ENCODE data around the gene SNW1. TPM values are rescaled to one million over a fixed set of nuclear protein-coding genes. Genes with fewer than 3 reads are reported as not detected.
"Not testable (repeated sequence)": the region's sequence is repeated elsewhere in the genome, so short reads cannot be mapped to it uniquely, and the experiment has no call there.

Gene SNW1
- total RNA-seq, 1 donor from 2014 or later = 66.4 TPM

DNA sequence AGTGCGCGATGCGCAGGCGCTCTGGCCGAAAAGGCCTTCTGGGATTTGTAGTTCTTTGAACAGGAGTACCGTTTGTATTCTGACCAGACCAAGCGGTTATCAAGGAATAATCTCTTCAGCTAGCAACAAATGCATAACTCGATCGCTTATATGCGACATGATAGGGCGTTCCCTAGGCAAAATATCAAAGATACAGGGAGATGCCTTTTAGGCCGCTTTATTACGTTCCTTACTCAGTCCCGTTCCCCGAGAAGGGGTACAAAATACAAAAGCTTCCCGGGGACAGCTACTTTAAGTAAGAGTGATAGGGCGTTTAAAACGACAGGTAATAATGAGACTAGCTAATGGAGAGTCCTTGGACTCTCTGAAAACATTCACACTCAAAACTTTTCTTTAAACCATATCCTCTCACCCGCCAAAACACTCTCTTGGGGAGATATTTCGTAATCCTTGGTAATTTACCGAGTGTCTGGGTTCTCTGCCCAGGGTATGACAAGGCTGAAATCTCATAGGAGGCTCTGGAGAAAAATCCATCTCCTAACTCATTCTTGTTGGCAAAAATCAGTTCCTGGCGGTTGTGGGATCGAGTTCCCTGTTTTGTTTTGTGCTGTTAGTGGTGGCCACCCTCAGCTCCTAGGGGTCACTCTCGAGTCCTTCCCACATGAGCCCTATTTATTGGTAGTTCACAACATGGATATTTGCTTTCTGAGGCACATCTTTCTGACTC, 412 bp upstream of the SNW1 start:
- peak overlapping the region; percentile 67 for H3K4me3 ChIP-seq (ENCODE audit: low read depth, low read length)
- TF ChIP-seq, protein P1, sequence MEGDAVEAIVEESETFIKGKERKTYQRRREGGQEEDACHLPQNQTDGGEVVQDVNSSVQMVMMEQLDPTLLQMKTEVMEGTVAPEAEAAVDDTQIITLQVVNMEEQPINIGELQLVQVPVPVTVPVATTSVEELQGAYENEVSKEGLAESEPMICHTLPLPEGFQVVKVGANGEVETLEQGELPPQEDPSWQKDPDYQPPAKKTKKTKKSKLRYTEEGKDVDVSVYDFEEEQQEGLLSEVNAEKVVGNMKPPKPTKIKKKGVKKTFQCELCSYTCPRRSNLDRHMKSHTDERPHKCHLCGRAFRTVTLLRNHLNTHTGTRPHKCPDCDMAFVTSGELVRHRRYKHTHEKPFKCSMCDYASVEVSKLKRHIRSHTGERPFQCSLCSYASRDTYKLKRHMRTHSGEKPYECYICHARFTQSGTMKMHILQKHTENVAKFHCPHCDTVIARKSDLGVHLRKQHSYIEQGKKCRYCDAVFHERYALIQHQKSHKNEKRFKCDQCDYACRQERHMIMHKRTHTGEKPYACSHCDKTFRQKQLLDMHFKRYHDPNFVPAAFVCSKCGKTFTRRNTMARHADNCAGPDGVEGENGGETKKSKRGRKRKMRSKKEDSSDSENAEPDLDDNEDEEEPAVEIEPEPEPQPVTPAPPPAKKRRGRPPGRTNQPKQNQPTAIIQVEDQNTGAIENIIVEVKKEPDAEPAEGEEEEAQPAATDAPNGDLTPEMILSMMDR (IDR thresholded peaks at IDR 0.05; ENCODE audit: insufficient read depth, low read length, poor library complexity, severe bottlenecking) = peak; percentile 35
- no peaks in the 10 kb centered on the region for H3K27me3 ChIP-seq (ENCODE audit: control insufficient read depth, insufficient read depth, low read length)
- H3K36me3 ChIP-seq (ENCODE audit: control insufficient read depth, insufficient read depth, low read length) = no peaks in the 10 kb centered on the region
- DNase-seq (ENCODE audit: low read depth) = no peak

DNA sequence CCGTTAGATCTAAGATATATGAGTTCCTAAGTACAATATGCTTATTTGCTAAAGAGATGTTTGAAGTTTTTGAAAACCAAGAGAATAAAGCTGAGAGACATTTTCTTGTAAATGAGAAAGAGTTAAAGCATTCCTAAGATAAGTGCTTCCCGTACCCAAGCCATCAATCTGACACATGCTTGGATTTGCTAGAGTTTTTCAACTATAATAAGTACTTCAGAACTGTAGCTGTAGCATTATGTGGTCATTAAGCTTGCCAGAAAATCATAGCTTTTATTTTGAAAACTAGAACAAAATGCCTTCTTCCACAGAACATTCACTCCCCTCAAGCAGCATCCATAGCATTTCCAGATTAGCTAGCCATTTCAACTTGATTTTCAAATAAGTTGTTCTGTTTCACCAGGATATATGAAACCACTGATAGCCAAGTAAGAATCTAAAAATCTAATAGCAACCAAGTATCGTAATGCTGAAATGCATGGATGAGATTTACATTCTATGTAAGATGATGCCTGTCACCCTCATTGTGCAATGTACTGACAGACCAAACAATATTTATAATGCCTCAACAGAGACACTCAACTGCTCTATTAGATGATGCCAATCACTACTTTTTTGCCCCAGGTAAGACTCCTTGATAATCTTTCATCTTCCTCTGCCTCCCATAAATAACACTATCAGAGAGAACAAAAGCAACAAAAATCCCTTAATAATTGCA, 8.0 kb downstream of the SNW1 start:
- no peak for DNase-seq (ENCODE audit: low read depth)
- Histone ChIP-seq H3K36me3 (ENCODE audit: control insufficient read depth, insufficient read depth, low read length) (no peaks in the 10 kb centered on the region), H3K27me3 (ENCODE audit: control insufficient read depth, insufficient read depth, low read length) (no peaks in the 10 kb centered on the region), H3K4me3 (ENCODE audit: low read depth, low read length) (no peak overlapping the region)
- TF ChIP-seq, protein P1 (IDR thresholded peaks at IDR 0.05; ENCODE audit: insufficient read depth, low read length, poor library complexity, severe bottlenecking) = no peak

DNA sequence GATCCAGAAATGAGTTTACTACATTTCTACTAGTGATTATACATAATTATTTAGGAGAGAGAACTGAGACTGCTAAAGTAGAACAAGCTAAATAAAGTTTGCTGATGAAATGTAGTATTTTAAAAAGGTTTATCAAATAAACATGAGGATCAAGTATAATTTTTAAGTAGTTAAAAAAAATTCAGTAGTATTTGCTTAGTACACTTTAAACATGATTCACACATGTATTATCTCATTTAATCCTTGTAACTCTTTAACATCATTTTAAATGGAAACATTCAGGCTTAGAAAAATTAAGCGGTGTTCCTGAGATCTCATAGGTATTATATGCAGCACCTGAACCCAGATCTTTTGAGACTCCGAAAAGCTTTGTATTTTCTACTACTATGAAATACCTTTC, 8.7 kb downstream of the SNW1 start:
- no peaks in the 10 kb centered on the region for H3K27me3 ChIP-seq (ENCODE audit: control insufficient read depth, insufficient read depth, low read length)
- no peaks in the 10 kb centered on the region for H3K36me3 ChIP-seq (ENCODE audit: control insufficient read depth, insufficient read depth, low read length)
- TF ChIP-seq, protein P1 (IDR thresholded peaks at IDR 0.05; ENCODE audit: insufficient read depth, low read length, poor library complexity, severe bottlenecking) = no peak
- no peak overlapping the region for H3K4me3 ChIP-seq (ENCODE audit: low read depth, low read length)
- no peak for DNase-seq (ENCODE audit: low read depth)

DNA sequence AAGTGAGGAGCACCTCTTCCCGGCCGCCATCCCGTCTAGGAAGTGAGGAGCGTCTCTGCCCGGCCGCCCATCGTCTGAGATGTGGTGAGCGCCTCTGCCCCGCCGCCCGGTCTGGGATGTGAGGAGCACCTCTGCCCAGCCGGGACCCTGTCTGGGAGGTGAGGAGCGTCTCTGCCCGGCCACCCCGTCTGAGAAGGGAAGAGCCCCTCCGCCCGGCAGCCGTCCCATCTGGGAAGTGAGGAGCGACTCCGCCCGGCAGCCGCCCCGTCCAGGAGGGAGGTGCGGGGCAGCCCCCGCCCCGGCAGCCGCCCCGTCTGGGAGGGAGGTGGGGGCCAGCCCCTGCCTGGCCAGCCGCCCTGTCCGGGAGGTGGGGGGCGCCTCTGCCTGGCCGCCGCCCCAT, 13.5 kb downstream of the SNW1 start:
- not testable (repeated sequence) for H3K36me3 ChIP-seq (ENCODE audit: control insufficient read depth, insufficient read depth, low read length); DNase-seq (ENCODE audit: low read depth); H3K27me3 ChIP-seq (ENCODE audit: control insufficient read depth, insufficient read depth, low read length); H3K4me3 ChIP-seq (ENCODE audit: low read depth, low read length)

DNA sequence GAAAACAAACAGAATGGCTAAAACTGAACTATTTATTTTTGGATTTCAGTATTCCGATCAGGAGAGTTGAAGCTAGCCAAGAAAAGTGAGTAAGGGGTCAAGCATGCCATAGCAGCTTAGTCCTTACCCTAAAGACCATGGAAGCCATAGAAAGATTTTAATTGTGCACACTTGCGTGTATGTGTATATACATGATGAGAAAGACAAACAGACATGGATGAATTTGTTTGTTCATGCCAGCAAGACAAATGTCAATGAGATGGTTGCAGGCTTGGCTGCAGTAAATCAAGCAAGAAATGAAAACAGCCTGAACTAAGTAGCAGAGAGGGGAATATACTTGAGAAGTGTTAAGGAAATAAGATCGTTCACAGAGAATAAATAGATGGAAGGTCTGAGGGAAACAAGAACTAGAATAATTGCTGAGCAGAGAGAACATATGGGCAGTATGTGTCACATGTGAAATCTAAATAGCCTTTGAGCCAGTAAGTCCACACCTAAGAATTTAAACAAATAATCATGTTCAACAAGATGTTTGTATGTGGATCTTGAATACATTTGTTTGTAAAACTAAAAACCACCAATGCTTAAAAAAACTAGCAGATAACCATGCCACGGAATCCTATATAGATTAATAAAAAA, 14.8 kb downstream of the SNW1 start:
- Histone ChIP-seq H3K36me3 (ENCODE audit: control insufficient read depth, insufficient read depth, low read length) (no peaks in the 10 kb centered on the region), H3K4me3 (ENCODE audit: low read depth, low read length) (no peak overlapping the region), H3K27me3 (ENCODE audit: control insufficient read depth, insufficient read depth, low read length) (no peaks in the 10 kb centered on the region)
- TF ChIP-seq, protein P1 (IDR thresholded peaks at IDR 0.05; ENCODE audit: insufficient read depth, low read length, poor library complexity, severe bottlenecking) = no peak
- DNase-seq (ENCODE audit: low read depth) = no peak

DNA sequence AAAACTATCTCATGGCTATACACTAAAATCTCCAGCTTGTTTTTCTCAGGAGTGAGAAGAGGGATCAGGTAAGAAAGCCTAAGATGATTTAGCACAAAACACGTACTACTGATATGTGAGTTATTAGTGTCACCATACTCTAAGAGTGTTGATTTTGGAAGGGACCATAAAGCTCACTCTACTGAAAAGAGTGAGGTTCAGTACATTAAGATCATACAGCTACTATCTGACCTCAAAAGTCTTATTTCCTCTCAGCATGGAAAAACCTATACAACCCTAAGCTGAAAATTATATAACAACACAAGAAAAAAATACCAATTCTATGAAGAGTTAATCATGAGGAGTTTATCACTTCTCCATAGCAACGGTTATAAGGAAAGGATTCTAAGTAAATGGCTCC, 19.5 kb downstream of the SNW1 start:
- no peaks in the 10 kb centered on the region for H3K36me3 ChIP-seq (ENCODE audit: control insufficient read depth, insufficient read depth, low read length)
- H3K27me3 ChIP-seq (ENCODE audit: control insufficient read depth, insufficient read depth, low read length) = no peaks in the 10 kb centered on the region
- TF ChIP-seq, protein P1 (IDR thresholded peaks at IDR 0.05; ENCODE audit: insufficient read depth, low read length, poor library complexity, severe bottlenecking) = no peak
- no peak for DNase-seq (ENCODE audit: low read depth)
- no peak overlapping the region for H3K4me3 ChIP-seq (ENCODE audit: low read depth, low read length)
